GM18873 (cell line): ENCODE results near the gene ZMIZ1.

Source experiments
- ATAC-seq: cut with Tn5 transposase; IDR thresholded peaks from one replicate; pipeline ENCODE4 v1.9.1; 2021; ENCODE audit warnings: mild to moderate bottlenecking, moderate library complexity, moderate number of reproducible peaks; ENCODE audit not compliant: unreplicated experiment, low FRiP score

Gene ZMIZ1

GRCh38 chr10:79292891-79293746, 224.4 kb downstream of the ZMIZ1 start:
- ATAC-seq: no peak

GRCh38 chr10:79293841-79294581, 225.2 kb downstream of the ZMIZ1 start:
- no peak for ATAC-seq

GRCh38 chr10:79295563-79295962, 226.8 kb downstream of the ZMIZ1 start:
- ATAC-seq: no peak

- ATAC-seq: no peak
Measured at GRCh38 chr10:79296431-79296830, 227.7 kb downstream of the ZMIZ1 start.

- ATAC-seq: no peak
Measured at GRCh38 chr10:79298403-79299244, 229.9 kb downstream of the ZMIZ1 start.

GRCh38 chr10:79299397-79300241, 230.9 kb downstream of the ZMIZ1 start:
- no peak for ATAC-seq

- ATAC-seq: no peak
Measured at GRCh38 chr10:79300711-79301110, 231.9 kb downstream of the ZMIZ1 start.

GRCh38 chr10:79301754-79302530, 233.2 kb downstream of the ZMIZ1 start:
- no peak for ATAC-seq

GRCh38 chr10:79303631-79304478, 235.1 kb downstream of the ZMIZ1 start:
- ATAC-seq: no peak

GRCh38 chr10:79304479-79305087, 235.8 kb downstream of the ZMIZ1 start:
- ATAC-seq: no peak

- no peak for ATAC-seq
Measured at GRCh38 chr10:79305515-79305914, 236.7 kb downstream of the ZMIZ1 start.

- no peak for ATAC-seq
Measured at GRCh38 chr10:79305988-79306387, 237.2 kb downstream of the ZMIZ1 start.

GRCh38 chr10:79306644-79307220, 238.0 kb downstream of the ZMIZ1 start:
- no peak for ATAC-seq

- no peak for ATAC-seq
Measured at GRCh38 chr10:79308016-79308415, 239.2 kb downstream of the ZMIZ1 start.

GRCh38 chr10:79308969-79309665, 240.4 kb downstream of the ZMIZ1 start:
- ATAC-seq: no peak

GRCh38 chr10:79310200-79310865, 241.6 kb downstream of the ZMIZ1 start:
- ATAC-seq: no peak
